Measurements from ENCODE around the gene HOXD13. TPM values are rescaled to one million over a fixed set of nuclear protein-coding genes. Genes with fewer than 3 reads are reported as not detected.

Gene HOXD13
- total RNA-seq, 2 experiments from 2014 or later, result not detected

DNA sequence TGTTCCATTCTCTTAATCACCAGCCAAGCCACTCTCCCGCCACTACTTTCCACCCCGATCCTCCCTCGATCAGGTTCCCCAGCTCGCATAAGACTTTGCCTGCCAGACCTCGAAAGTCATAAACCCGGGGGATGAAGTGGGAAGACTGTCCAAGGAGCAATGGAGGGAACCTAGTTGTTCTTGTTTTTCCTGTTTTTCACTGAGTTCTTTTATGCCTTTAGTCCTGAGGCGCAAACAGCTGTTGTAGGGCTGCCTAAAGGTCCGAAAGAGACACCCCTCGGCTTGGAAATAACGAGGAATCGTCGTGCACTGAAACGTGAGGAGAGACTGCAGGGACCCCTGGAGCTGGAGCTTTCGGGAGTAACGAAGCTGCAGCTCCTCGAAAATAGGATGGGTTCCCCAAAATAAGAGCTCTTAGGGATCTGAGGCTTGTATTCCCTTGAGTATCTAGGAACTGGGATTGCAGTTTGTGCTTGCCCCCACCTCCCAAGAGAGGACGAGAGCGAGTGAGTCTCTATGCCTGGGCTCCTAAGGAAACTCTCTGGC, 5.4 kb downstream of the HOXD13 start:
- DNase-seq, result no peak
- Mint-ChIP-seq H3K27ac (peak overlapping the region; percentile 10), H3K4me3 (peak overlapping the region; percentile 27), H3K36me3 (peaks cover 2% of the 10 kb centered on the region), H3K9me3 (peaks cover 1% of the 10 kb centered on the region), H3K4me1 (peaks cover 21% of the 10 kb centered on the region), H3K27me3 (peaks cover 98% of the 10 kb centered on the region)

DNA sequence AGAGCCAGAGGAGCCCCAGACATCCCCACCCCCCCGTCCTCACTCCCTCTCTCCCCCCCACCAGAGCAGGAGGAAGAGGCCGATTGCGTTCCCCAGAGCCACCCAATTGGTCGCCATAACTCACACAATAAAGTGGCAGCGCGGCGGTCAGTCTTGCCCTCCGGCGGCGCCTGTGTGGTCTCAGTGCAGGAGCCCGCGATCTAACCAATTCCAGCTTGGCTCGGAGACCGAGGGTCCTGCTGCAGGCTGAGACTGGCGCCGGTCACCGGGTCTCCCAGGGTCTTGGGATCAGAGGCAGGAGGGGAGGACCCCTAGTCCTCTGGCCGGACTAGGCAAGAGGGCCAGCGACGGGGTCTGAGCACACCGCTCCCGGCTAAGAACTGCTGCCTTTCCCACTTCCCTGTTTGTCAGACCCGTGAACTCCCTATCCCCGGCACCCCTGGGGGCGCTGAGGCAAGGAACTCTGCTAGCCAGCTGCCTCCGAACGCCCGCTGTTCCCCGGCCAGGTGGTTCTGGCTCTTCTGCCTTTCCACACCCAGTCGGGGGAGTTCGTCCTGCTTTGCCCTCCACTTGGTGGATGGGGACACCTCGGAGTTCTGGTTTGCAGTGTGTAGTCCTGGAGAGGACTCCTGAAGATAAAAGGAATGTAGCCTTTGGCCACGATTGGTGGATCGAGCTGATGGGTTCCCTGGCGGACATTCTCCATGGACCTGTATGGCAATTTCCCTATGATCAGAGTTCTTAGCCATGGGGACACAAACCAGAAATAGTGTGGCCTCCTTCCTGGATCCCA, 6.0 kb downstream of the HOXD13 start:
- peaks cover 2% of the 10 kb centered on the region for H3K36me3 Mint-ChIP-seq
- peaks cover 2% of the 10 kb centered on the region for H3K9me3 Mint-ChIP-seq
- peaks cover 98% of the 10 kb centered on the region for H3K27me3 Mint-ChIP-seq
- DNase-seq, result no peak
- peaks cover 17% of the 10 kb centered on the region for H3K4me1 Mint-ChIP-seq
- H3K4me3 Mint-ChIP-seq, result no peak overlapping the region
- no peak overlapping the region for H3K27ac Mint-ChIP-seq

DNA sequence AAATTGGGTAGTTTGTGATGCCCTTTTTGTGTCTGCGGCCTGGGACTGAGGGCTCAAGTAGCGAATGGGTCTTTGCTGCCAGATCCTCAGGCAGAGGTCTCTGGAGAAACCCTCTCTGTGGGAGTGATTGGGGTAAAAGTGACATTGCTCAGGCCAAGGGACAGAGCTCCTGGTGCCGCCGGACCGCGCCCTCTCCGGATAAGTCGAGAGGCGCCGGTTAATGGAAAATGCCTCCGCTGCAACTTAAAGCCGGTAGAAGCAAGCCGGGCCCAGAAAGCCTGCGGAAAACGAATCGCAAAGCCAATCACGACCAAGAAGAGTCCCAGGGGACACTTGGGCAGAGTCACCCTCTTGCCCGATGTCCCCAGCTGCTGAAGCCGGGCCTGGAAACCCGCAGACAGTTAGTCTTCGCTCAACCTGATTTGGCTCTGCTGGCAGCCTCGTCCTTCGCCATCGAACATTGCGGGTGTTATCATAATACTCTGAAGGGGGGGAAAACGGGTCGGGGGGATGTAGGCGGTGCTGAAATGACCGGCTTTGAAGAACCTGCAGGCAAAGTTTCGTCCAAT, 6.7 kb downstream of the HOXD13 start:
- Mint-ChIP-seq H3K27ac (no peak overlapping the region), H3K36me3 (no peaks in the 10 kb centered on the region), H3K9me3 (peaks cover 2% of the 10 kb centered on the region), H3K4me1 (peaks cover 17% of the 10 kb centered on the region), H3K27me3 (peaks cover 98% of the 10 kb centered on the region), H3K4me3 (no peak overlapping the region)
- no peak for DNase-seq

DNA sequence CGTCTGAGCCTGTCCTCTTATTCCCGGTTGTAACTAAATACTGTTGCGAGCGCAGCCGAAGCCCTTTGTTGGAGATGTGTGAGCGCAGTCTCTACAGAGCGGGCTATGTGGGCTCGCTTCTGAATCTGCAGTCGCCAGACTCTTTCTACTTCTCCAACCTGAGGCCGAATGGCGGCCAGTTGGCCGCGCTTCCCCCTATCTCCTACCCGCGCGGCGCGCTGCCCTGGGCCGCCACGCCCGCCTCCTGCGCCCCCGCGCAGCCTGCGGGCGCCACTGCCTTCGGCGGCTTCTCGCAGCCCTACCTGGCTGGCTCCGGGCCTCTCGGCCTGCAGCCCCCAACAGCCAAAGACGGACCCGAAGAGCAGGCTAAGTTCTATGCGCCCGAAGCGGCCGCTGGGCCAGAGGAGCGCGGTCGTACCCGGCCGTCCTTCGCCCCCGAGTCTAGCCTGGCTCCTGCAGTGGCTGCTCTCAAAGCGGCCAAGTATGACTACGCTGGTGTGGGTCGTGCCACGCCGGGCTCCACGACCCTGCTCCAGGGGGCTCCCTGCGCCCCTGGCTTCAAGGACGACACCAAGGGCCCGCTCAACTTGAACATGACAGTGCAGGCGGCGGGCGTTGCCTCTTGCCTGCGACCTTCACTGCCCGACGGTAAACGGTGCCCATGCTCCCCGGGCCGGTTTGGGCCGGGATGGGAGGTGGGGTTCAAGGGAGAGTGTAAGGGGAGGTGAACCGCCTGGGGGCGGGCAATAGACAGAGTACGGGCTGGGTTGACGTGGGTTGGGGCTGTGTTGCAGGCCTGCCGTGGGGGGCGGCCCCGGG, 7.4 kb downstream of the HOXD13 start, which contains the start of gene HOXD12:
TSS of gene HOXD12 (plus strand) at position 68 of the 819 bp plus-strand sequence. CDS start at position 75, 7 bp downstream.
- no peak for DNase-seq
- peaks cover 2% of the 10 kb centered on the region for H3K9me3 Mint-ChIP-seq
- H3K27me3 Mint-ChIP-seq, result peaks cover 98% of the 10 kb centered on the region
- H3K4me1 Mint-ChIP-seq, result peaks cover 24% of the 10 kb centered on the region
- H3K36me3 Mint-ChIP-seq, result no peaks in the 10 kb centered on the region
- no peak within 1 kb of the TSS for H3K4me3 Mint-ChIP-seq
- H3K27ac Mint-ChIP-seq, result no peak within 1 kb of the TSS

DNA sequence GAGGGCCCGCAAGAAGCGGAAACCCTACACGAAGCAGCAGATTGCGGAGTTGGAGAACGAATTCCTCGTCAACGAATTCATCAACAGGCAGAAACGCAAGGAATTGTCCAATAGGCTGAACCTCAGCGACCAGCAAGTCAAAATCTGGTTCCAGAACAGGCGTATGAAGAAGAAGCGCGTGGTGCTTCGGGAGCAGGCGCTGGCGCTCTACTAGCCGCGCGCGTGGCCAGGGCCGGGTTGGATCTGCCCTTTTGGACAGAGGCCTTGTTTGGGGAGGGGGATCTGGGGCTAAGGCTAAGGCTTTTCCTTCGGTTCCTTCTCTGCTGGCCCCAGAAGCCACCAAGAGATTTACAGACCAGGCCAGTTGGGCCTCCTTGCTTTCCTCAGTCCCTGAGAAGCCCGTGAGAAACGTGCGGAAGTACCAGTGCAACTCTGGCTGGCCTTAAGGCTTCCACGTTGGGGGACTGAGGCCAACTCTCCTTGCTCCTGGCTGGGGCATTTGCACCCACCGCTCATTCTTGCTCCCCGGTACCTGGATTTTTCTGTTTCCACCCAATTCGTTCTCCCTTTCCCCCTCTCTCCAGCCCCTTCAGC, 8.1 kb downstream of the HOXD13 start:
- peaks cover 98% of the 10 kb centered on the region for H3K27me3 Mint-ChIP-seq
- no peak for DNase-seq
- peaks cover 29% of the 10 kb centered on the region for H3K4me1 Mint-ChIP-seq
- no peak overlapping the region for H3K4me3 Mint-ChIP-seq
- no peak overlapping the region for H3K27ac Mint-ChIP-seq
- H3K9me3 Mint-ChIP-seq, result peaks cover 2% of the 10 kb centered on the region
- H3K36me3 Mint-ChIP-seq, result no peaks in the 10 kb centered on the region

DNA sequence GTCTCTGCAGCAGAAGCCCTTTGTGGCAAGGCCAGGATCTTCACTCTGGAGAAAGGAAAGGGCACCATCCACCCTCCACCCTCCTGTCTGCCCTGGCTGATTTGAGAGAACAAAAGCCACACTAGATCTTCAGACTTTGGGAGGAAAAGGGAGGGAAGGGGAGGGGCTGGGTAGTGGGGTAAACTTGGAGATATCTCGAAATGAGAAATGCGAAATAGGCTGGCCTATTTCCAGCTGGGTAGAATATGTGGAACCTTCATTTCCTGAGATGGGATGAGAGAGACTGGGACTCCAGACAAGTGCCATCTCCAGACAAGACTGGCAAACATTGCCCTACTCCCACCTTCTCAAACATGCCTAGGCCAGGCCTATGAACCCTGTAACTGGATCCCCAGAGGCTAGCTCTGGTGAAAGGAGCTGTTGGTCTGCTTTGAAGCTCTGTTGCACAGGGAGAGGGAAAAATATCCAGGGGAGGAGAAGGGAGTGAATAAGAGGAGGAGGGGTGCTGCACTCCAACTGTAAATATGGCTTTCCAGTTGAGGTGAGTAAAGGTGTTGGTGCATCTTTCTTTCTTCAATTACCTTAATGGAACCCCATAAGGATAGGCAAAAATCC, 8.8 kb downstream of the HOXD13 start:
- Mint-ChIP-seq H3K9me3 (peaks cover 2% of the 10 kb centered on the region), H3K4me1 (peaks cover 32% of the 10 kb centered on the region), H3K4me3 (no peak overlapping the region), H3K27ac (no peak overlapping the region), H3K36me3 (peaks cover 3% of the 10 kb centered on the region), H3K27me3 (peaks cover 98% of the 10 kb centered on the region)
- DNase-seq, result no peak

DNA sequence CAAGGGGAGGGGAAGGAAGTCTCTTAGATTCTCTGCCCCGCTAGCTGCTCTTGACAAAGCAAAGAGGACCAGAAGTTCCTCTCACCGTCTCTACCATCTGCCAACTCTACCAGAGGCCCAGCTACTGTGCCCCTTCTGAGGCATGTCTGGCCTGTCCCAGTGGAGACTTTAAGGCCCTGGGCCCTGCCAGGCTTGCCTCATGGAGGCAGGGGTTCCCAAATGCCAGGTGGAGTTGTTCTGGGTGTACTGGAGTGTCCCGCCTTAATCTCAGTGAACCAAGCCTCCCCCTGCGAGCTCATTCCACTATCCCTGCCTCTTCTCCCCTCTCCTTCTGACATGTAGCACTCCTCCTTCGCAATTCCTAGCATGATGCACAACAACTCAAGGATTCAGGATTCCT, 9.3 kb downstream of the HOXD13 start:
- peaks cover 29% of the 10 kb centered on the region for H3K4me1 Mint-ChIP-seq
- no peak overlapping the region for H3K4me3 Mint-ChIP-seq
- H3K36me3 Mint-ChIP-seq, result peaks cover 4% of the 10 kb centered on the region
- peaks cover 95% of the 10 kb centered on the region for H3K27me3 Mint-ChIP-seq
- no peak overlapping the region for H3K27ac Mint-ChIP-seq
- H3K9me3 Mint-ChIP-seq, result peaks cover 2% of the 10 kb centered on the region
- DNase-seq, result no peak

DNA sequence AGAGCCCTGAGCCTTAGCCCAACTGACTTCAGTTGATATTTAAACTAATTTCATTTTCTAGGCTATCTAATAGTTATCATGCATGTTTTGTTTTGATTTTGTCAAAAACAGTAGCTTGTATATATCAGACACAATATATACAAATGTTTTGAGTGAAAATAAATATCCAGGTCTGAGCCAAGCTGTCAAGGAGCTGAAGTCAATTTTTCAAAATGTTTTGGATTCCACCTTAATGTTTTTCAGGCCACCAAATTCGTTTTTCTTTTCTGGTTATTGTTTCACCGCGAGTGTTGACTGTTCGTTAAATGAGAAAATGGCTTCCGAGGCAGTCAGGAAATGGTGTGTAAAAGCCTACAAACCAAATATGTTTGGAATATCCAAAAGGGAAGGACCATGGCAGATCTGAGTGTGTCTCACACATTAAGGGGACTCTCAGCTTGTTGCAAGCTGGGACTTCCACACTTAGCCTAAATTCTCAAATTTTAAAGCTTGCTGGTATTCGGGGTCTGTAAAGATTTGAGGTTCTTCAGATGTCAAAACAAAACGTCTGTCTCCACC, 9.9 kb downstream of the HOXD13 start:
- no peak for DNase-seq
- Mint-ChIP-seq H3K36me3 (peaks cover 4% of the 10 kb centered on the region), H3K27ac (no peak overlapping the region), H3K4me3 (no peak overlapping the region), H3K4me1 (peaks cover 27% of the 10 kb centered on the region), H3K27me3 (peaks cover 94% of the 10 kb centered on the region), H3K9me3 (peaks cover 2% of the 10 kb centered on the region)

DNA sequence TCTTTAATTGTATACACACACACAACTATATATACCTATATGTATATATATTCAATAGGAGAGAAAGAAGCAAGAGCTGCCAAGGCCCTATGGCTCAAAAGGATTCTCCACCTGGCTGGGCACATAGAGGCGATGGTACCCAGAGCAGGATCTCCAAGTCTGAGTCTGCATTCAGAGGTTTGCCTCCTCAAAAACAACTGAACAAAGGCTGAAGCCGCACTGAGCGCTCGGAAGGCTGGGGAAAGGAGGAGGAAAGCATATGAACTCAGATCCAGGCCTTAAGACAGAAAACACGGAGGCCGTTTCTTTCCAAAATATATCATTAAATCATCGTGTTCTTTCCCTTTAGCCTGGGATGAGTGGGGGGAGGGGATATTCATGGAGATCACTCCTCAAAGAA, 10.7 kb downstream of the HOXD13 start:
- no peak for DNase-seq
- Mint-ChIP-seq H3K4me3 (no peak overlapping the region), H3K9me3 (peaks cover 2% of the 10 kb centered on the region), H3K27me3 (peaks cover 88% of the 10 kb centered on the region), H3K4me1 (peaks cover 22% of the 10 kb centered on the region), H3K27ac (no peak overlapping the region), H3K36me3 (peaks cover 4% of the 10 kb centered on the region)

DNA sequence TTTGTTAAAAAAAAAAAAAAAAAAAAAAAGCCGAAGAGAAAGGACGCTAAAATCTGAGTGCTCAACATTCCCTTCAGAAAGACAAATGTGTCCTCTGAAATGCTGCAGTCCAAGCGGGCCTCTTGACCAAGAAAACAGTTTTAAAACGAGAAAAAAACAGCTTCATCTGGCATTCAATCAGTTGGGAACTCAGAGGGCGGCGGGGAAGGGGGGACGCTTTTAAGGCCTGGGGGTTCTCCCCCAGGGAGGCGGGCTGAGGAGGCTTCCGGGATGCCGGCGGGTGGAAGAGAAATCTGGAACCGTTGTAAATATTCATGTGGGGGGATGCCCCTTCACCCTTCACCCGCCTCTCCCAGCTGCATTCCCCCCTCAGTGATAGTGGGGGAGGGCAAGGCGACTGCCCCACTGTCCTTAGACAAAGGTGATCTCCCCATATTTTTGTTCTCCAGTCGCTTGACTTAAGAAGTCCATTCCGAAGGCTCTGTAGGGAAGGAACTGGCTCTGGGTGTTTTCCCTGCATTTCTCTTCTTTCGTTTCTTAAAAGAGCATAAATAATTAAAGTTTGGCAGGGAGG, 11.3 kb downstream of the HOXD13 start:
- no peak for DNase-seq

DNA sequence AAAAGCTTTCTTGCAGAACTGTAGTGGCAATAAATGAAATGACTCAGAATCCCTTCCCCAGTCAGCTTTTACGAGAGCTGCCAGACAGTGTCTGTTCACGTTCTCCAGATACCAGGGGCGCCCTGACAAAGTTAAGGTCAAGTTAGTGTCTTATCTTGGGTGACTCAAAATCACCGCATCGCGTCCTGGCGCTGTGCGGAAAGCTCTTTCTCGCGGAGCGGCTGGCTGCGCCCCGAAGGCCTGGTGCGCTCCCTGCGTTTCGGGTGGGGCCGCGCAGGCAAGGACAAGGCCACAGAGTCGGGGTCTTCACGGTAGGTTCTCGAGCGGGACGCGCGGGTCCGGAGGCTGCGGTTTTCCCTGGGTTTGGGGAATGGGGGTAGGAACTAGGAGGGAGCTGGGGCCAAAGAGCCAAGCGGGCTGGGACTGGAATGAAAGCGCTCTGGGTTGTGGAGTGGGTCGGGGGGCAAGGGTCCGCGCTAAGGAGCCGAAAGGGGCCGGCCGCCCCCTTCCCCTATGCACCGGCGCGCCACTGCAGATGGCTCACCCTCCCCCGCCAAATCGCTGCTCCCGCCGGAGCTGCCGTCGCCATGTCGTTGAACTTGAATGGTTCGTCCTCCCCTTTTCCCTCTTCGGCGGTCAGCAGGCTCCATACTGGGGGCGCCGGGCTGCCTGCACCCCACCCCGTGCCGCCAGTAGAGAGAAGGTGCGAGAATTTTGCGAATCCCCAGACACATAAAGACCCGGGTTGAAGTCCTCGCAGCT, 12.0 kb downstream of the HOXD13 start:
- no peak overlapping the region for H3K4me3 Mint-ChIP-seq
- H3K27me3 Mint-ChIP-seq, result peaks cover 88% of the 10 kb centered on the region
- H3K9me3 Mint-ChIP-seq, result peaks cover 6% of the 10 kb centered on the region
- no peak for DNase-seq
- H3K4me1 Mint-ChIP-seq, result peaks cover 30% of the 10 kb centered on the region
- H3K36me3 Mint-ChIP-seq, result peaks cover 4% of the 10 kb centered on the region
- H3K27ac Mint-ChIP-seq, result no peak overlapping the region

More for the DNA sequence above, 11.3 kb downstream of the HOXD13 start:
- Mint-ChIP-seq H3K9me3 (peaks cover 3% of the 10 kb centered on the region), H3K4me3 (no peak overlapping the region), H3K4me1 (peaks cover 26% of the 10 kb centered on the region), H3K27me3 (peaks cover 88% of the 10 kb centered on the region), H3K27ac (no peak overlapping the region), H3K36me3 (peaks cover 4% of the 10 kb centered on the region)

DNA sequence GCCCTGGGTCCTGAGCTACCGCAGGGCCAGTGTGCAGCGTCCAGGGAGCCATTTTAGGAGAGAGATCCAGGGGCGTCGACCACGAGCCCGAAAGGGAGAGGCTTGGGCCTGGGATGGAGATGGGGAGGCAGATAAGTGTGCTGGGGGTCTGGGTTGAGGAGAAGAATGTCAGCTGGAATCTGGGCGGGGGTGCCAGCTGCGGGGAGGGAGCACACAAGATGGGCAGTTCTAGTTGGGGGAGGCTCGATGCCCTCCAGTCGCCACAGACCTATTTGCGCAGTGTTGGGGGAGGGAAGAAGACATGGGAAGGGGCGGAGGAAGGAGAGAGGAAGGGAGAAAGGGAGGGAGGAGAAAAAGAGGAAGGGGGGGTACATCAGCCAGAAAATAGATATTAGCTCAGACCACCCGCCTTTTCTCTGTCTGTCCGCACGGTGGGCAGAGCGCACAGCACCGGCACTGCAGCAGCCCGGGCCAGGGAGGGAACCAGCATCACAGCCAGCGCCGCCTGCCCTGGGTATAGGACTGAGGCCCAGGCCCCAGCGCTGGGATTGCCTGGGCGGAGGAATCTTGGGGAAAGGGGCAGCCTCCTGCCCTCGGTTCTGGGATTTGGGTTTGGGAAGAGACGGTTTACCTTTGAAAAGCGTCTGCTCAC, 12.7 kb downstream of the HOXD13 start:
- DNase-seq, result no peak
- H3K9me3 Mint-ChIP-seq, result peaks cover 6% of the 10 kb centered on the region
- peaks cover 90% of the 10 kb centered on the region for H3K27me3 Mint-ChIP-seq
- peaks cover 30% of the 10 kb centered on the region for H3K4me1 Mint-ChIP-seq
- H3K4me3 Mint-ChIP-seq, result no peak overlapping the region
- no peak overlapping the region for H3K27ac Mint-ChIP-seq
- H3K36me3 Mint-ChIP-seq, result peaks cover 4% of the 10 kb centered on the region

All from activated naive CD8-positive, alpha-beta T cell treated with anti-CD3 and anti-CD28 coated beads for 36 hours (primary cell).